Loucy (cell line): Measurements from ENCODE around the gene RAB11FIP3.

Source experiments
- EZH2phosphoT487 ChIP-seq: fragments of 200-600 bp; IDR thresholded peaks from 2 replicates; pipeline ENCODE4 v1.6.1; 2018; ENCODE audit warnings: antibody characterized with exemption, mild to moderate bottlenecking, moderate library complexity, borderline replicate concordance
- TF ChIP-seq, protein P1 (sequence below): fragments of 200-600 bp; sonication (generic); conservative IDR thresholded peaks from 2 replicates; pipeline ENCODE4 v1.5.1; 2014; ENCODE audit warnings: mild to moderate bottlenecking, antibody characterized with exemption, low read length

DNA sequence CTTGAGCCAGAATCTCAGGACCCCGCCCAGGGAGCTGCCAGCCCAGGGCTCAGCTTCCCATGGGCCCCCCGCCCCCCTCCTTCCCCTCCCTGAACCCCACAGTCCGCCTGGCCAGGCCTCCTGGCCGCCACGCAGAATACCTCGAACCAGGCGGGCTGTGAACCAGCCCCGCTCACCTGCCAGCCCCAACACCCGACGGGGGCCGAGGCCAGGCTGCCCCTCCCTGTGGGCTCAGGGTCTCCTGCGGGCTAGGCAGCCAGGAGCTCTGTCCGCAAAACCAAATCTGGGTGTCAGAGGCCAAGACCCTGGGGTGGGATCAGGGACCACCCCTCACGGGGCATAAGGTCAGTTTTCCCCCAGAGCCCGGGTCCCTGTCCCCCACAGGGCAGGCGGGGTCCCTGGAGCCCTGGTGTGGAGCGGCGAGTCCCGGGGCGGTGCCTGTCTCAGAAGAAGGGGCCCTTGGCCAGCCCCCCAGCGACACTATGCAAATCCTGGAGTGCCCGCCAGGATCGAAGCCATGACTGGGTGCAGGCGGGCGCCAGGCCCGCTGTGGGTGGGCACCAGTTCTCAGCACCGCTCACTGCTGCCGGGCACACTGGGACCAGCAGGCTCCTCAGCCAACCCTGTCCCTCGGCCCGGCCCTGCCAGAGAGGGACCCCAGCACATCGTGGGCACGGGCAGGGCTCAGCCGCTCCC is 128.3 kb downstream of the RAB11FIP3 start:
- TF ChIP-seq, protein P1, sequence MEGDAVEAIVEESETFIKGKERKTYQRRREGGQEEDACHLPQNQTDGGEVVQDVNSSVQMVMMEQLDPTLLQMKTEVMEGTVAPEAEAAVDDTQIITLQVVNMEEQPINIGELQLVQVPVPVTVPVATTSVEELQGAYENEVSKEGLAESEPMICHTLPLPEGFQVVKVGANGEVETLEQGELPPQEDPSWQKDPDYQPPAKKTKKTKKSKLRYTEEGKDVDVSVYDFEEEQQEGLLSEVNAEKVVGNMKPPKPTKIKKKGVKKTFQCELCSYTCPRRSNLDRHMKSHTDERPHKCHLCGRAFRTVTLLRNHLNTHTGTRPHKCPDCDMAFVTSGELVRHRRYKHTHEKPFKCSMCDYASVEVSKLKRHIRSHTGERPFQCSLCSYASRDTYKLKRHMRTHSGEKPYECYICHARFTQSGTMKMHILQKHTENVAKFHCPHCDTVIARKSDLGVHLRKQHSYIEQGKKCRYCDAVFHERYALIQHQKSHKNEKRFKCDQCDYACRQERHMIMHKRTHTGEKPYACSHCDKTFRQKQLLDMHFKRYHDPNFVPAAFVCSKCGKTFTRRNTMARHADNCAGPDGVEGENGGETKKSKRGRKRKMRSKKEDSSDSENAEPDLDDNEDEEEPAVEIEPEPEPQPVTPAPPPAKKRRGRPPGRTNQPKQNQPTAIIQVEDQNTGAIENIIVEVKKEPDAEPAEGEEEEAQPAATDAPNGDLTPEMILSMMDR: no peak
- no peak for TF ChIP-seq EZH2phosphoT487
